Natural killer cell (primary cell): Measurements from ENCODE around the gene ORM1. TPM values are rescaled to one million over a fixed set of nuclear protein-coding genes. Genes with fewer than 3 reads are reported as not detected.

ENCODE experiments used
- ATAC-seq, 3 donors: fragments of 150-1000 bp in 2 of 3; fragments of 200-7000 bp in 1 of 3; cut with Tn5 transposase; 1 replicate in 1 of 3; 2 replicates in 2 of 3; pipeline ENCODE4 v1.10.0; 2021; ENCODE audit warnings: mild to moderate bottlenecking in 2 of 3, moderate library complexity in 2 of 3
- DNase-seq, 2 donors: peaks; one replicate each; pipeline versions ENCODE4 v3.0.0 to v3.0.0-alpha.2; 2013 to 2021; ENCODE audit warnings: mixed read lengths in 1 of 2
- H3K27ac ChIP-seq: one replicate; pipeline ENCODE4 v1.5.1; 2013; ENCODE audit warnings: mild to moderate bottlenecking, low read length
- H3K27me3 ChIP-seq: one replicate; pipeline ENCODE4 v1.6.1; 2013; ENCODE audit warnings: low read length; ENCODE audit not compliant: control insufficient read depth, insufficient read depth
- H3K36me3 ChIP-seq: one replicate; pipeline ENCODE4 v1.6.1; 2013; ENCODE audit warnings: low read length; ENCODE audit not compliant: control insufficient read depth, insufficient read depth
- H3K4me1 ChIP-seq: one replicate; pipeline ENCODE4 v1.6.1; 2013; ENCODE audit warnings: low read length; ENCODE audit not compliant: control insufficient read depth, insufficient read depth
- H3K4me3 ChIP-seq: one replicate; pipeline ENCODE4 v1.5.1; 2013; ENCODE audit warnings: low read length
- H3K9me3 ChIP-seq: one replicate; pipeline ENCODE4 v1.6.1; 2013; ENCODE audit warnings: low read length; ENCODE audit not compliant: control insufficient read depth, insufficient read depth
- H3K27ac Mint-ChIP-seq, 2 donors: one replicate each; pipeline ENCODE4 v1.8.0; 2022; ENCODE audit warnings: mild to moderate bottlenecking in 2 of 2, mixed read lengths in 2 of 2, moderate library complexity in 1 of 2
- H3K27me3 Mint-ChIP-seq, 2 donors: one replicate each; pipeline ENCODE4 v1.8.0; 2022; ENCODE audit warnings: low read depth in 2 of 2, mixed read lengths in 2 of 2
- H3K36me3 Mint-ChIP-seq: one replicate; pipeline ENCODE4 v1.8.0; 2022; ENCODE audit warnings: mixed read lengths
- H3K4me1 Mint-ChIP-seq, 2 donors: one replicate each; pipeline ENCODE4 v1.8.0; 2022; ENCODE audit warnings: mixed read lengths in 2 of 2
- H3K4me3 Mint-ChIP-seq: one replicate; pipeline ENCODE4 v1.8.0; 2022; ENCODE audit warnings: mild to moderate bottlenecking, moderate library complexity, mixed read lengths
- H3K9me3 Mint-ChIP-seq, 2 donors: one replicate each; pipeline ENCODE4 v1.8.0; 2022; ENCODE audit warnings: mixed read lengths in 2 of 2
- WGBS: methylation state at CpG from one replicate; pipeline ENCODE4 v1.1.7; 2013; ENCODE audit warnings: missing lambda C conversion rate; ENCODE audit not compliant: insufficient coverage; 5-methylcytosine and 5-hydroxymethylcytosine counted together
- intact Hi-C: fragments of 100-400 bp; cut with micrococcal nuclease; formaldehyde crosslinking; loops from one replicate; pipeline ENCODE4 v1.14.2; 2022
- total RNA-seq, 4 donors: library from RNA; stranded (reverse); fragments of 120-200 nt in 1 of 4; gene quantifications; one replicate each; pipeline versions ENCODE4 v1.2.3 to v1.2.4, GENCODE V29; 2013 to 2022
- TF ChIP-seq, protein P1 (sequence below): fragments of 200-600 bp; IDR thresholded peaks from one replicate; pipeline ENCODE4 v1.8.0; 2022; ENCODE audit warnings: antibody characterized with exemption

ORM1 gene
- total RNA-seq, 3 donors from 2014 or later (not counting 1 experiment from before 2014, with no cell fraction given), result 1.00 TPM; not detected in 2

DNA sequence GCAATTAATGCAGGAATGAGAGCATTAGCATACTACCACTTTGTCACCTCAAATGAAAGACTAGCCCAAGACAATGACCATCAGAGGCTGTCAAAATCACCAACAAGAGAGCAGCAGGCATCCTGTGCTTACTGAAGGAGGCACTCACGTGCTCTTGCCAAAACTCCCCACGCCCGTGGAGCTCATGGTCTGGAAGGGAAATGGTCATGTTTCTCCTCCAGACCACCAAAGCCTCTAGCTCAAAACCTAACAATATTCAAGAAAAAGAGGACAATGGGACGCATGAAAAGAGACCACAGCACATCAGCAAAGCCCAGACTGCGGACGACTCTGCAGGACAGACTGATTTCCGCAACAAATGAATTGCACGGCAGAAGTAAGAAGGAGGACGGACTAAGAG is 52.0 kb downstream of the ORM1 start:
- no peak overlapping the region for H3K4me3 ChIP-seq
- H3K36me3 Mint-ChIP-seq, result peaks cover 18% of the 10 kb centered on the region
- peak overlapping the region; percentile 100 for H3K27ac ChIP-seq
- no peaks in the 10 kb centered on the region for H3K27me3 Mint-ChIP-seq
- peaks cover 90% of the 10 kb centered on the region for H3K36me3 ChIP-seq
- TF ChIP-seq, protein P1, sequence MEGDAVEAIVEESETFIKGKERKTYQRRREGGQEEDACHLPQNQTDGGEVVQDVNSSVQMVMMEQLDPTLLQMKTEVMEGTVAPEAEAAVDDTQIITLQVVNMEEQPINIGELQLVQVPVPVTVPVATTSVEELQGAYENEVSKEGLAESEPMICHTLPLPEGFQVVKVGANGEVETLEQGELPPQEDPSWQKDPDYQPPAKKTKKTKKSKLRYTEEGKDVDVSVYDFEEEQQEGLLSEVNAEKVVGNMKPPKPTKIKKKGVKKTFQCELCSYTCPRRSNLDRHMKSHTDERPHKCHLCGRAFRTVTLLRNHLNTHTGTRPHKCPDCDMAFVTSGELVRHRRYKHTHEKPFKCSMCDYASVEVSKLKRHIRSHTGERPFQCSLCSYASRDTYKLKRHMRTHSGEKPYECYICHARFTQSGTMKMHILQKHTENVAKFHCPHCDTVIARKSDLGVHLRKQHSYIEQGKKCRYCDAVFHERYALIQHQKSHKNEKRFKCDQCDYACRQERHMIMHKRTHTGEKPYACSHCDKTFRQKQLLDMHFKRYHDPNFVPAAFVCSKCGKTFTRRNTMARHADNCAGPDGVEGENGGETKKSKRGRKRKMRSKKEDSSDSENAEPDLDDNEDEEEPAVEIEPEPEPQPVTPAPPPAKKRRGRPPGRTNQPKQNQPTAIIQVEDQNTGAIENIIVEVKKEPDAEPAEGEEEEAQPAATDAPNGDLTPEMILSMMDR, result no peak
- H3K9me3 Mint-ChIP-seq, result no peaks in the 10 kb centered on the region
- peak in 1 of 2 donors; percentile 40 for DNase-seq
- peak overlapping the region; percentile 79 to 86 for H3K27ac Mint-ChIP-seq
- intact Hi-C loops, result loop anchor here (1.0 kb wide), 1 partner anchor 9 kb away; no protein-coding TSS in a partner anchor
- peaks cover 67 to 84% of the 10 kb centered on the region in 2 donors for H3K4me1 Mint-ChIP-seq
- ATAC-seq, result no peak
- 32% methylated on average over 7 of the region's 9 CpGs for WGBS
- peaks cover 100% of the 10 kb centered on the region for H3K4me1 ChIP-seq
- no peaks in the 10 kb centered on the region for H3K27me3 ChIP-seq
- no peaks in the 10 kb centered on the region for H3K9me3 ChIP-seq
- H3K4me3 Mint-ChIP-seq, result peak overlapping the region; percentile 77

DNA sequence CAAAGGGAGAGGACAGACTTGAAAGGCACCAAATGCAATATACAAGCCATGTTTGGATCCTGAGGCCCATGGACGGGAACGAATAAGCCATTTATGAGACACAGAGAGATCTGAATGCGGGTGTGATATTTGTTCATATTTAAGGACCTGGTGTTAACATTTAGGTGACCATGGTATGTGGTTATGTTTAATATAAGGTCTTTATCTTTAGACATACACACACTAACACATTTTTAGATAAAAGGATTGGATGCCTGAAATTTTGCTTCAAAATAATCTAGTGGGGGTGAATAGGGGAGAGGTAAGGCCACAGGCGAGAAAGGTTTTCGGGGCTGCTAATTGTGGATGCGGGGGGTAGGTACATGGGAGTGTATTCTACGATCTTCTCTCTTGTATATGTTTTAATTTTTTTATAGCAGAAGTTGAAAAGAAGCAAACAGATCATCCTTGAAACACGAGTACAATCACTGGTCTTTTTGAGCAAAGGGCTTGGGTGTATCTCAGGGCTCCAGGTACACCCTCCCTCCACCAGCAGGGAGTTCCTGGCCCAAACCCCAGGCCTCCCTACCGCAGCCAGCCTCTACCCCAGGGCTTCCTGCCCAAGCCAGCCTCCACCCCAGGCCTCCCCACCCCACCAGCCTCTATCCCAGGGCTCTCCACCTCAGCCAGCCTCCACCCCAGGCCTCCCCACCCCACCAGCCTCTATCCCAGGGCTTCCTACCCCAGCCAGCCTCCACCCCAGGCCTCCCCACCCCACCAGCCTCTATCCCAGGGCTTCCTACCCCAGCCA is 52.7 kb downstream of the ORM1 start:
- H3K27me3 ChIP-seq, result no peaks in the 10 kb centered on the region
- H3K27me3 Mint-ChIP-seq, result no peaks in the 10 kb centered on the region
- no peaks in the 10 kb centered on the region for H3K9me3 ChIP-seq
- intact Hi-C loops, result loop anchor here (1.0 kb wide), 1 partner anchor 9 kb away; no protein-coding TSS in a partner anchor
- H3K4me3 Mint-ChIP-seq, result peak overlapping the region; percentile 77
- H3K9me3 Mint-ChIP-seq, result no peaks in the 10 kb centered on the region
- peak overlapping the region; percentile 100 for H3K27ac ChIP-seq
- ATAC-seq, result peak in 2 of 3 donors; percentile 7 to 14
- TF ChIP-seq, protein P1, result no peak
- peaks cover 71 to 87% of the 10 kb centered on the region in 2 donors for H3K4me1 Mint-ChIP-seq
- H3K4me3 ChIP-seq, result no peak overlapping the region
- peak overlapping the region; percentile 79 to 86 for H3K27ac Mint-ChIP-seq
- H3K36me3 Mint-ChIP-seq, result peaks cover 18% of the 10 kb centered on the region
- peaks cover 98% of the 10 kb centered on the region for H3K4me1 ChIP-seq
- peak in 1 of 2 donors; percentile 51 for DNase-seq
- WGBS, result 32% methylated on average over 9 of the region's 9 CpGs
- H3K36me3 ChIP-seq, result peaks cover 90% of the 10 kb centered on the region

Other genes starting within 250 kb of the ORM1 start
- gene AMBP, start 244.8 kb upstream of the ORM1 start, total RNA-seq, result not detected
- gene KIF12, start 223.8 kb upstream of the ORM1 start, total RNA-seq, result not detected
- not detected for gene COL27A1, start 167.6 kb upstream of the ORM1 start, total RNA-seq
- not detected for gene ORM2, start 6.8 kb downstream of the ORM1 start, total RNA-seq
- 100 to 1,000 TPM; 577 to 743 (median 676) TPM for gene AKNA, start 64.9 kb downstream of the ORM1 start, total RNA-seq
- gene WHRN, start 182.4 kb downstream of the ORM1 start, total RNA-seq, result 10 to 100 TPM; 29.8 to 90.6 (median 36.8) TPM